Ovary (tissue), 3 donors: ENCODE data around the gene CRISPLD2.

Experiments used
- POLR2A ChIP-seq: fragments of 450-650 bp; IDR thresholded peaks from one replicate; pipeline ENCODE4 v1.6.1; 2017; ENCODE audit warnings: antibody characterized with exemption, mild to moderate bottlenecking, moderate library complexity
- TF ChIP-seq, protein P1 (sequence below), 3 donors: fragments of 450-650 bp in 2 of 3; fragments of 200-600 bp in 1 of 3; IDR thresholded peaks; one replicate each; pipeline versions ENCODE4 v1.5.1 to v1.8.0; 2016 to 2022; ENCODE audit warnings: antibody characterized with exemption in 3 of 3, mild to moderate bottlenecking in 1 of 3
- donor health status: DM: no; HTN: no; CAD: no.

DNA sequence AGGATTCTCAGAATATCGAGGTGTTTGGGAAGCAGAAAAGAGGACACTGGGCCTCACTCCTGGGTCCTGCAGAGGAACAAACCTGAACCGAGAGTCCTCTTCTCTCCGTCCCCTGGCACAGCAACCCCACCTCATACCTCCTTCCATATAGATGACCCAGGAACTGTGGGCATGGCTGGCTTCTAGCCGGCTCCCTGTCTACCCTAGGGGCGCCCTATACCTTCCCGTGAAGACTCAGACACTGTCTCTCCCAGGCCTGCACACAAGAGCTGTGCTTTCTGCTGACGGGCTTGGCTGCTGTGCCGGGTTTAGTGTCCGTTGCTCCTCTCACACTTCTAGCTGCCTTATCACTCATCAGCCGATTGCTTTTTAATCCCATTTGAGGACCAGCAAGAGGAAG, 46.5 kb upstream of the CRISPLD2 start:
- TF ChIP-seq, protein P1, sequence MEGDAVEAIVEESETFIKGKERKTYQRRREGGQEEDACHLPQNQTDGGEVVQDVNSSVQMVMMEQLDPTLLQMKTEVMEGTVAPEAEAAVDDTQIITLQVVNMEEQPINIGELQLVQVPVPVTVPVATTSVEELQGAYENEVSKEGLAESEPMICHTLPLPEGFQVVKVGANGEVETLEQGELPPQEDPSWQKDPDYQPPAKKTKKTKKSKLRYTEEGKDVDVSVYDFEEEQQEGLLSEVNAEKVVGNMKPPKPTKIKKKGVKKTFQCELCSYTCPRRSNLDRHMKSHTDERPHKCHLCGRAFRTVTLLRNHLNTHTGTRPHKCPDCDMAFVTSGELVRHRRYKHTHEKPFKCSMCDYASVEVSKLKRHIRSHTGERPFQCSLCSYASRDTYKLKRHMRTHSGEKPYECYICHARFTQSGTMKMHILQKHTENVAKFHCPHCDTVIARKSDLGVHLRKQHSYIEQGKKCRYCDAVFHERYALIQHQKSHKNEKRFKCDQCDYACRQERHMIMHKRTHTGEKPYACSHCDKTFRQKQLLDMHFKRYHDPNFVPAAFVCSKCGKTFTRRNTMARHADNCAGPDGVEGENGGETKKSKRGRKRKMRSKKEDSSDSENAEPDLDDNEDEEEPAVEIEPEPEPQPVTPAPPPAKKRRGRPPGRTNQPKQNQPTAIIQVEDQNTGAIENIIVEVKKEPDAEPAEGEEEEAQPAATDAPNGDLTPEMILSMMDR (IDR thresholded peaks at IDR 0.05): no peak
- no peak for TF ChIP-seq POLR2A
